ENCODE data around the gene KRT20. TPM values are rescaled to one million over a fixed set of nuclear protein-coding genes. Genes with fewer than 3 reads are reported as not detected.

KRT20 gene
- total and polyA plus RNA-seq, 4 donors = not detected

GRCh38 chr17:40870136-40870535 is 14.9 kb downstream of the KRT20 start:
- no peak overlapping the region for H3K4me3 ChIP-seq (ENCODE audit: low read depth in 1 of 3, low read length in 3 of 3)
- no peaks in the 10 kb centered on the region for H3K36me3 ChIP-seq (ENCODE audit: control insufficient read depth in 4 of 4, insufficient read depth in 3 of 4, low read depth in 1 of 4, low read length in 3 of 4)
- H3K9me3 ChIP-seq (ENCODE audit: control insufficient read depth in 4 of 4, low read length in 3 of 4) = no peaks in the 10 kb centered on the region
- H3K4me1 ChIP-seq (ENCODE audit: control insufficient read depth in 4 of 4, insufficient read depth in 4 of 4, low read length in 3 of 4) = no peaks in the 10 kb centered on the region
- H3K9ac ChIP-seq (ENCODE audit: low read depth in 1 of 2, low read length in 2 of 2) = no peak overlapping the region
- WGBS = 68% methylated on average over 4 of the region's 4 CpGs
- TF ChIP-seq FOXA1 (IDR thresholded peaks at IDR 0.05) (no peak), ZBTB33 (IDR thresholded peaks at IDR 0.05) (no peak), JUND (IDR thresholded peaks at IDR 0.05) (no peak), EGR1 (IDR thresholded peaks at IDR 0.05; ENCODE audit: low read depth in 2 of 2) (no peak), GABPA (IDR thresholded peaks at IDR 0.05 in 1 of 2, conservative IDR thresholded peaks at IDR 0.05 in 1 of 2) (no peak)
- H3K27ac ChIP-seq (ENCODE audit: low read depth in 1 of 2, low read length in 2 of 2) = no peak overlapping the region
- no peak for DNase-seq (ENCODE audit: low spot score)
- H3K27me3 ChIP-seq (ENCODE audit: control insufficient read depth in 4 of 4, insufficient read depth in 4 of 4, low read length in 3 of 4) = no peaks in the 10 kb centered on the region

- no peak within 1 kb of the TSS for H3K4me3 ChIP-seq (ENCODE audit: low read depth in 1 of 3, low read length in 3 of 3)
- 93% methylated on average over 8 of the region's 8 CpGs for WGBS
- no peaks in the 10 kb centered on the region for H3K36me3 ChIP-seq (ENCODE audit: control insufficient read depth in 4 of 4, insufficient read depth in 3 of 4, low read depth in 1 of 4, low read length in 3 of 4)
- no peak within 1 kb of the TSS for H3K27ac ChIP-seq (ENCODE audit: low read depth in 1 of 2, low read length in 2 of 2)
- no peaks in the 10 kb centered on the region for H3K4me1 ChIP-seq (ENCODE audit: control insufficient read depth in 4 of 4, insufficient read depth in 4 of 4, low read length in 3 of 4)
- no peak within 1 kb of the TSS for H3K9ac ChIP-seq (ENCODE audit: low read depth in 1 of 2, low read length in 2 of 2)
- no peak for DNase-seq (ENCODE audit: low spot score)
- no peak for TF ChIP-seq FOXA1 (IDR thresholded peaks at IDR 0.05)
- no peak for TF ChIP-seq HNF4A (conservative IDR thresholded peaks at IDR 0.05)
- TF ChIP-seq YY1 (IDR thresholded peaks at IDR 0.05) = no peak
- no peak for TF ChIP-seq TAF1 (conservative IDR thresholded peaks at IDR 0.05)
- TF ChIP-seq FOXA2 (IDR thresholded peaks at IDR 0.05) = no peak
- no peak for TF ChIP-seq RAD21 (IDR thresholded peaks at IDR 0.05)
- no peak for TF ChIP-seq JUND (IDR thresholded peaks at IDR 0.05)
- no peak for TF ChIP-seq CTCF (IDR thresholded peaks at IDR 0.05; ENCODE audit: low read depth, low read length, missing input control)
- no peak for TF ChIP-seq EGR1 (IDR thresholded peaks at IDR 0.05; ENCODE audit: low read depth in 2 of 2)
- TF ChIP-seq MAX (IDR thresholded peaks at IDR 0.05) = no peak
- TF ChIP-seq REST (IDR thresholded peaks at IDR 0.05) = no peak
- no peak for TF ChIP-seq ZBTB33 (IDR thresholded peaks at IDR 0.05)
- TF ChIP-seq NR2F2 (IDR thresholded peaks at IDR 0.05) = no peak
- no peak for TF ChIP-seq GABPA (IDR thresholded peaks at IDR 0.05 in 1 of 2, conservative IDR thresholded peaks at IDR 0.05 in 1 of 2)
- no peak for TF ChIP-seq HNF4G (IDR thresholded peaks at IDR 0.05)
- no peak for TF ChIP-seq ATF3 (IDR thresholded peaks at IDR 0.05)
- TF ChIP-seq RXRA (IDR thresholded peaks at IDR 0.05) = no peak
- no peak for TF ChIP-seq SP1 (IDR thresholded peaks at IDR 0.05)
- peaks cover 0 to 6% (median 1%) of the 10 kb centered on the region in 4 donors for H3K27me3 ChIP-seq (ENCODE audit: control insufficient read depth in 4 of 4, insufficient read depth in 4 of 4, low read length in 3 of 4)
- no peaks in the 10 kb centered on the region for H3K9me3 ChIP-seq (ENCODE audit: control insufficient read depth in 4 of 4, low read length in 3 of 4)
These were observed 18.2 kb downstream of the KRT20 start, which contains the start of gene KRT12 for GRCh38 chr17:40866838-40867237. TSS of gene KRT12 (minus strand) at chr17:40867223. CDS start at chr17:40867186, 37 bp downstream.
